CD4-positive, CD25-positive, alpha-beta regulatory T cell (primary cell): ENCODE data around the gene CKB. TPM values are rescaled to one million over a fixed set of nuclear protein-coding genes. Genes with fewer than 3 reads are reported as not detected.
"Not testable (repeated sequence)": the region's sequence is repeated elsewhere in the genome, so short reads cannot be mapped to it uniquely, and the experiment has no call there.

Source experiments
- ATAC-seq, 2 donors: fragments of 150-1000 bp; cut with Tn5 transposase; one replicate each; pipeline ENCODE4 v1.10.0; 2021; ENCODE audit warnings: low read depth in 2 of 2, moderate number of reproducible peaks in 2 of 2, moderate library complexity in 1 of 2
- DNase-seq, 3 donors: peaks; one replicate each; pipeline versions ENCODE4 v3.0.0 to v3.0.0-alpha.2; 2012 to 2022; ENCODE audit warnings: mixed read lengths in 1 of 3
- H3K27ac ChIP-seq: one replicate; pipeline ENCODE4 v1.7.0; 2013; ENCODE audit warnings: mild to moderate bottlenecking, low read length; ENCODE audit not compliant: insufficient read depth, poor library complexity, severe bottlenecking
- H3K27me3 ChIP-seq: one replicate; pipeline ENCODE4 v1.7.0; 2013; ENCODE audit warnings: low read length; ENCODE audit not compliant: control insufficient read depth, insufficient read depth
- H3K36me3 ChIP-seq: one replicate; pipeline ENCODE4 v1.7.0; 2013; ENCODE audit warnings: mild to moderate bottlenecking, low read length, moderate library complexity; ENCODE audit not compliant: control insufficient read depth, insufficient read depth
- H3K4me1 ChIP-seq: 2 replicates; pipeline ENCODE4 v1.7.0; 2013; ENCODE audit warnings: mild to moderate bottlenecking, low read length; ENCODE audit not compliant: insufficient read depth, control insufficient read depth, poor library complexity, severe bottlenecking
- H3K4me3 ChIP-seq: one replicate; pipeline ENCODE4 v1.7.0; 2013; ENCODE audit warnings: low read depth, mild to moderate bottlenecking, low read length, moderate library complexity
- H3K9me3 ChIP-seq, 2 experiments: 1 replicate in 1 of 2; 2 replicates in 1 of 2; pipeline ENCODE4 v1.7.0; 2013; ENCODE audit warnings: low read length in 2 of 2, mild to moderate bottlenecking in 1 of 2, moderate library complexity in 1 of 2; ENCODE audit not compliant: control insufficient read depth in 2 of 2
- H3K27ac Mint-ChIP-seq, 3 donors: one replicate each; pipeline ENCODE4 v1.8.0; 2020 to 2022; ENCODE audit warnings: mild to moderate bottlenecking in 3 of 3, mixed read lengths in 3 of 3, moderate library complexity in 2 of 3
- H3K27me3 Mint-ChIP-seq: one replicate; pipeline ENCODE4 v1.8.0; 2022; ENCODE audit warnings: mild to moderate bottlenecking, mixed read lengths
- H3K36me3 Mint-ChIP-seq: one replicate; pipeline ENCODE4 v1.8.0; 2020; ENCODE audit warnings: mixed read lengths
- H3K4me1 Mint-ChIP-seq, 4 donors: one replicate each; pipeline ENCODE4 v1.8.0; 2020 to 2022; ENCODE audit warnings: mixed read lengths in 4 of 4, mild to moderate bottlenecking in 1 of 4
- H3K4me3 Mint-ChIP-seq, 4 donors: one replicate each; pipeline ENCODE4 v1.8.0; 2020 to 2022; ENCODE audit warnings: mild to moderate bottlenecking in 4 of 4, mixed read lengths in 4 of 4, moderate library complexity in 3 of 4
- H3K9me3 Mint-ChIP-seq, 7 donors: one replicate each; pipeline ENCODE4 v1.8.0; 2020 to 2022; ENCODE audit warnings: mixed read lengths in 7 of 7, mild to moderate bottlenecking in 3 of 7, moderate library complexity in 2 of 7
- polyA plus RNA-seq, 4 donors: library from polyadenylated mRNA; unstranded; fragments of 300-500 nt; fragmentation: Illumina TruSeq; gene quantifications; one replicate each; pipeline ENCODE4 v1.2.3, GENCODE V29; 2021
- total RNA-seq: library from RNA; stranded (reverse); gene quantifications from one replicate; pipeline ENCODE4 v1.2.3, GENCODE V29; 2022

The CKB gene
- total and polyA plus RNA-seq, 5 donors from 2014 or later: 1.4 to 5.8 (median 1.7) TPM; not detected in 1

DNA sequence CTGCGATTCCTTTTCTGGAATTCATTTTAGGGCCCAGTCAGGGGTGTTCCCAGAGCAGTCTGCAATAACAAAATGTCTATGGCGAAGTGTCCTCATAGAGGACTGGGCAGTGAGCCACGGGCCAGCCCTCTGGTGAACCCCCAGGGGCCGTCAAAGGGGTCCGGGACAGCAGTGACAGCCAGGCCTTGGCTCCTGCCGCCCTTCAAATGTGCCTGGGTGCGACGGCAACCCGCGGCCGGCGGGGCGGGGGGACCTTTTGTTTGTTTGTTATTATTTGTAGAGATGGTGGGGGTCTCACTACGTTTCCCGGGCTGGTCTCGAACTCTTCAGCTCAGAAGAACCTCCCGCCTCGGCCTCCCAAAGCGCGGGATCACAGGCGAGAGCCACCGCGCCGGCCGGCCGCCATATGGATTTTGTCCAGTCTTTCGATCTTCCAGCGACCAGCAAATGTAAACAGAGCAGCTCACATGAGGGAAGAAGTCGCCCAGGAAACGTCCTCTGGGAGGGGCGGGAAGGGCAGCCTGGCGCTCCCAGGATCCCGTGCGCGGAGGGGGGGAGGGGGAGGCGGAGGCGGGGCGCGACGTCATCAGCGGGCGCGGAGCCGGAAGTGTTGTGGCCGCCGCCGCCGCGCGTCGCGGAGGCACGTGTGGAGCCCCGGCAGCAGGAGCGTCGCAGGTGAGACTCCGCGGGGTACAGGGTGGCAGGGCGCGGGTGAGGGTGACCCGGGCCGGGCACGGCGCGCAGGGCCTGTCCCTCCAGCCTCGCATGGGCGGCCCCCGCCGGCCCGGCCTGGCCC lies 6.2 kb upstream of the CKB start, which contains the start of gene TRMT61A:
Gene TRMT61A, plus strand, starts transcription at position 610 of the 796 bp plus-strand sequence. CDS start 783 bp downstream, outside the sequence.
- H3K27ac Mint-ChIP-seq: peak within 1 kb of the TSS; percentile 92 to 98 (median 97)
- Histone ChIP-seq H3K4me1 (peaks cover 29% of the 10 kb centered on the region), H3K27me3 (no peaks in the 10 kb centered on the region), H3K4me3 (peak within 1 kb of the TSS; percentile 78), H3K36me3 (no peaks in the 10 kb centered on the region), H3K9me3 (no peaks in the 10 kb centered on the region), H3K27ac (peak within 1 kb of the TSS; percentile 83)
- peaks cover 0 to 46% (median 14%) of the 10 kb centered on the region in 4 donors for H3K4me1 Mint-ChIP-seq
- H3K27me3 Mint-ChIP-seq: peaks cover 22% of the 10 kb centered on the region
- peak within 1 kb of the TSS; percentile 90 to 95 (median 91) for H3K4me3 Mint-ChIP-seq
- ATAC-seq (peak; percentile 78 to 81), DNase-seq (peak; percentile 73 to 84 (median 78))
- H3K9me3 Mint-ChIP-seq: peaks cover 0 to 3% (median 0%) of the 10 kb centered on the region in 7 donors
- no peaks in the 10 kb centered on the region for H3K36me3 Mint-ChIP-seq

GRCh38 chr14:103528146-103528586 lies 5.5 kb upstream of the CKB start:
- peaks cover 28% of the 10 kb centered on the region for H3K27me3 Mint-ChIP-seq
- ATAC-seq (no peak), DNase-seq (no peak)
- peaks cover 0 to 50% (median 14%) of the 10 kb centered on the region in 4 donors for H3K4me1 Mint-ChIP-seq
- Histone ChIP-seq H3K9me3 (no peaks in the 10 kb centered on the region), H3K36me3 (no peaks in the 10 kb centered on the region), H3K27me3 (no peaks in the 10 kb centered on the region), H3K4me1 (peaks cover 29% of the 10 kb centered on the region), H3K27ac (peak overlapping the region; percentile 83), H3K4me3 (peak overlapping the region; percentile 59)
- H3K36me3 Mint-ChIP-seq: no peaks in the 10 kb centered on the region
- peaks cover 0 to 3% (median 0%) of the 10 kb centered on the region in 7 donors for H3K9me3 Mint-ChIP-seq
- peak overlapping the region; percentile 76 to 97 (median 92) for H3K27ac Mint-ChIP-seq
- peak overlapping the region; percentile 62 to 95 (median 91) for H3K4me3 Mint-ChIP-seq

- peaks cover 0 to 50% (median 14%) of the 10 kb centered on the region in 4 donors for H3K4me1 Mint-ChIP-seq
- Histone ChIP-seq H3K4me1 (peaks cover 34% of the 10 kb centered on the region), H3K27me3 (no peaks in the 10 kb centered on the region), H3K27ac (no peak overlapping the region), H3K36me3 (no peaks in the 10 kb centered on the region), H3K9me3 (no peaks in the 10 kb centered on the region), H3K4me3 (no peak overlapping the region)
- H3K4me3 Mint-ChIP-seq: peak overlapping the region; percentile 62 to 95 (median 91)
- peak; percentile 29 to 33 for ATAC-seq
- peak overlapping the region in 2 of 3 donors; percentile 31 to 57 for H3K27ac Mint-ChIP-seq
- H3K9me3 Mint-ChIP-seq: peaks cover 0 to 3% (median 0%) of the 10 kb centered on the region in 7 donors
- H3K36me3 Mint-ChIP-seq: no peaks in the 10 kb centered on the region
- DNase-seq: no peak
- peaks cover 28% of the 10 kb centered on the region for H3K27me3 Mint-ChIP-seq
These were observed 4.9 kb upstream of the CKB start for GRCh38 chr14:103527408-103528145.

GRCh38 chr14:103526914-103527248 lies 4.3 kb upstream of the CKB start:
- no peak for DNase-seq
- peaks cover 28% of the 10 kb centered on the region for H3K27me3 Mint-ChIP-seq
- peaks cover 0 to 50% (median 14%) of the 10 kb centered on the region in 4 donors for H3K4me1 Mint-ChIP-seq
- Histone ChIP-seq H3K9me3 (no peaks in the 10 kb centered on the region), H3K27ac (no peak overlapping the region), H3K4me1 (peaks cover 39% of the 10 kb centered on the region), H3K27me3 (no peaks in the 10 kb centered on the region), H3K4me3 (no peak overlapping the region), H3K36me3 (no peaks in the 10 kb centered on the region)
- peak overlapping the region in 1 of 3 donors; percentile 31 for H3K27ac Mint-ChIP-seq
- H3K9me3 Mint-ChIP-seq: peaks cover 0 to 3% (median 0%) of the 10 kb centered on the region in 7 donors
- H3K4me3 Mint-ChIP-seq: peak overlapping the region; percentile 62 to 95 (median 91)
- H3K36me3 Mint-ChIP-seq: no peaks in the 10 kb centered on the region
- ATAC-seq: no peak

DNA sequence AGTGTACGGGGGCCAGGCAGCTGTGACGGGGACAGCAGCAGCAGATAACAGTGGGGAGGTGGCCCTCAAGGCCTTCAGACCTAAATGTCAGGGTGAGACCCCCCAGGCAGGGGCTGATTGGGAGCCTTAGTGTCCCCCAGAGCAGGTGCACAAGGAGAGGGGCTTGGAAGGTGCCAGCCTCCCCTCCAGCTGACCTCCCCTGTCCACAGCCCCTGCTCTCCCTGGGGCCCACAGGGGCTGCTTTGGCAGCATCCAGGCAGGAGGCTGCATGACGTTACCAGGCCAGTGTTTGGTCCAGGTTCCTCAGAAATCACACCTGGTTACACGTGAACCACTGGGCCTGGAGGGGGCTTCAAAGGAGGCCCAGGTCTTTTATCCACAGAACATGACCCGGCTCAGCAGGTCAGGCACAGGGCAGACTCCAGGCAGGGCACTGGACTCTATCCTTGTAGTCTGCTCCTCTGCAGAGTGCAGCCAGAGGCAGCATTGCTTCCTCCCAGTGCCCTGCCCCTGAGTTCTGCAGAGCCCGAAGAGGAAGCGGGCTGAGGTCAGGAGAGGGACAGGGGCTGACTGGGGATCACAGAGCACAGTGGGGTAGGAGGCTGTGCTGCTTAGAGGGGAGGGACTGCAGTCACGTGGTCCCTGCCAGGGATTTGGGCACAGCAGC lies 3.8 kb upstream of the CKB start:
- peaks cover 0 to 47% (median 14%) of the 10 kb centered on the region in 4 donors for H3K4me1 Mint-ChIP-seq
- Histone ChIP-seq H3K4me1 (peaks cover 43% of the 10 kb centered on the region), H3K4me3 (no peak overlapping the region), H3K36me3 (no peaks in the 10 kb centered on the region), H3K9me3 (no peaks in the 10 kb centered on the region), H3K27ac (no peak overlapping the region), H3K27me3 (no peaks in the 10 kb centered on the region)
- peaks cover 0 to 3% (median 0%) of the 10 kb centered on the region in 7 donors for H3K9me3 Mint-ChIP-seq
- no peak overlapping the region for H3K27ac Mint-ChIP-seq
- peaks cover 28% of the 10 kb centered on the region for H3K27me3 Mint-ChIP-seq
- DNase-seq: no peak
- peak overlapping the region in 2 of 4 donors; percentile 51 to 82 for H3K4me3 Mint-ChIP-seq
- no peaks in the 10 kb centered on the region for H3K36me3 Mint-ChIP-seq
- ATAC-seq: no peak

- H3K9me3 ChIP-seq, H3K27me3 ChIP-seq, H3K27ac ChIP-seq, ATAC-seq, H3K36me3 ChIP-seq, DNase-seq, H3K9me3 Mint-ChIP-seq, H3K27ac Mint-ChIP-seq, H3K36me3 Mint-ChIP-seq, H3K4me3 ChIP-seq: not testable (repeated sequence)
- Mint-ChIP-seq H3K4me3 (peak overlapping the region in 3 of 4 donors; percentile 28 to 82 (median 51)), H3K4me1 (peaks cover 0 to 40% (median 13%) of the 10 kb centered on the region in 4 donors), H3K27me3 (peaks cover 28% of the 10 kb centered on the region)
- peaks cover 42% of the 10 kb centered on the region for H3K4me1 ChIP-seq
These were observed 3.0 kb upstream of the CKB start for GRCh38 chr14:103525430-103526246.
